K562 (cell line): ENCODE measurements around the gene PRSS38. TPM values are rescaled to one million over a fixed set of nuclear protein-coding genes. Genes with fewer than 3 reads are reported as not detected.
A peak's percentile ranks its signal among the peaks of the same experiment; 100 is the strongest.

Experiments used
- ATAC-seq: fragments of 200-7000 bp; cut with Tn5 transposase; 3 replicates; pipeline ENCODE4 v1.9.1; 2020; ENCODE audit warnings: moderate library complexity
- BruUV-seq: library from RNA; stranded (reverse); fragments of 400-500 nt; replicated peaks from 2 replicates; lab custom pipeline; 2021; lab: Mats Ljungman, UMichigan
- CTCF ChIA-PET: fragments of 300-600 bp; formaldehyde crosslinking; extraction: SDS; loops from one replicate; lab custom pipeline; 2021; ENCODE audit warnings: low intra/inter-chr PET ratio; lab: Yijun Ruan, JAX
- POLR2A ChIA-PET: fragments of 300-600, 350-650 bp; sonication (Branson Sonifier 250); formaldehyde crosslinking; extraction: SDS; loops from one replicate; lab custom pipeline; 2021; ENCODE audit warnings: antibody characterized with exemption, inconsistent platforms; lab: Yijun Ruan, JAX
- DNase-seq, 4 experiments: peaks; one replicate each; pipeline versions ENCODE4 v3.0.0 to v3.0.0-alpha.2; 2011 to 2018; ENCODE audit warnings: low spot score in 3 of 4, mixed read lengths in 3 of 4; ENCODE audit errors: extremely low read depth in 1 of 4
- FAIRE-seq: peaks from 2 replicates; lab custom pipeline; 2011; peaks lifted over from hg19 to GRCh38; lab: Jason Lieb, UNC
- H2AFZ ChIP-seq: 2 replicates; pipeline ENCODE4 v1.6.0; 2011; ENCODE audit warnings: low read depth, low read length, control low read depth, inconsistent platforms
- H3K27ac ChIP-seq: fragments of 200-600 bp; 3 replicates; pipeline ENCODE4 v1.8.0; 2011; ENCODE audit warnings: low read depth, mild to moderate bottlenecking, control low read depth, inconsistent platforms, low read length, moderate library complexity, mixed read lengths; ENCODE audit errors: extremely low read depth
- H3K27me3 ChIP-seq, 2 experiments: fragments of 300-600 bp in 1 of 2; 2 replicates in 1 of 2; 3 replicates in 1 of 2; pipeline versions ENCODE4 v1.6.0 to v1.8.0; 2011; ENCODE audit warnings: inconsistent platforms in 2 of 2, low read length in 2 of 2, mild to moderate bottlenecking in 1 of 2, mixed read lengths in 1 of 2, moderate library complexity in 1 of 2; ENCODE audit not compliant: control insufficient read depth in 2 of 2, insufficient read depth in 2 of 2
- H3K36me3 ChIP-seq: fragments of 300-600 bp; 3 replicates; pipeline ENCODE4 v1.8.0; 2011; ENCODE audit warnings: mild to moderate bottlenecking, low read length, inconsistent platforms; ENCODE audit not compliant: control insufficient read depth, insufficient read depth
- H3K4me1 ChIP-seq, 2 experiments: fragments of 200-600 bp in 1 of 2; replicated peaks in 1 of 2; 2 replicates in 1 of 2; 3 replicates in 1 of 2; pipeline versions ENCODE4 v1.5.1 to v1.8.0; 2011; ENCODE audit warnings: inconsistent platforms in 2 of 2, low read length in 2 of 2, mild to moderate bottlenecking in 1 of 2, mixed read lengths in 1 of 2, moderate library complexity in 1 of 2; ENCODE audit not compliant: control insufficient read depth in 2 of 2, insufficient read depth in 2 of 2
- H3K4me2 ChIP-seq: 2 replicates; pipeline ENCODE4 v1.6.1; 2011; ENCODE audit warnings: low read length, control low read depth, inconsistent platforms, mixed read lengths; ENCODE audit not compliant: insufficient read depth
- H3K4me3 ChIP-seq: fragments of 200-600 bp; sonication (generic), shearing (Covaris generic); 2 replicates; pipeline ENCODE4 v1.5.1; 2016; ENCODE audit warnings: control low read depth, inconsistent platforms
- H3K79me2 ChIP-seq: fragments of 200-600 bp; 3 replicates; pipeline ENCODE4 v1.8.0; 2011; ENCODE audit warnings: low read length, inconsistent platforms; ENCODE audit not compliant: control insufficient read depth, insufficient read depth
- H3K9ac ChIP-seq, 2 experiments: 2 replicates each; pipeline versions ENCODE4 v1.6.0 to v1.6.1; 2011; ENCODE audit warnings: low read depth in 2 of 2, low read length in 2 of 2, control low read depth in 1 of 2, inconsistent platforms in 1 of 2, mild to moderate bottlenecking in 1 of 2, mixed read lengths in 1 of 2; ENCODE audit not compliant: insufficient read depth in 1 of 2
- H3K9me1 ChIP-seq: one replicate; pipeline ENCODE4 v1.6.0; 2011; ENCODE audit warnings: inconsistent platforms, mild to moderate bottlenecking, low read length, moderate library complexity; ENCODE audit not compliant: control insufficient read depth, insufficient read depth
- H3K9me3 ChIP-seq: replicated peaks from 2 replicates; pipeline ENCODE4 v1.5.1; 2011; ENCODE audit warnings: low read depth, low read length, inconsistent platforms; ENCODE audit not compliant: control insufficient read depth, insufficient read depth
- H4K20me1 ChIP-seq: replicated peaks from 2 replicates; pipeline ENCODE4 v1.6.1; 2011; ENCODE audit warnings: low read length, inconsistent platforms, mixed read lengths; ENCODE audit not compliant: control insufficient read depth, insufficient read depth
- CREB1 ChIP-seq, 2 experiments: sonication (generic) in 1 of 2; formaldehyde crosslinking in 1 of 2; IDR thresholded peaks; 2 replicates each; pipeline versions ENCODE4 v1.6.1 to v1.8.0; 2012 to 2022; ENCODE audit warnings: inconsistent platforms in 1 of 2, mild to moderate bottlenecking in 1 of 2, missing genetic modification reagents in 1 of 2, moderate library complexity in 1 of 2
- DPF2 ChIP-seq: fragments of 450-650 bp; IDR thresholded peaks from 2 replicates; pipeline ENCODE4 v1.6.1; 2016
- EGR1 ChIP-seq: fragments of 450-650 bp; conservative IDR thresholded peaks from 2 replicates; pipeline ENCODE4 v1.6.1; 2017; ENCODE audit warnings: mild to moderate bottlenecking
- FOXA1 ChIP-seq: fragments of 450-650 bp; IDR thresholded peaks from 2 replicates; pipeline ENCODE4 v1.6.1; 2016; ENCODE audit warnings: mild to moderate bottlenecking, borderline replicate concordance
- JUNB ChIP-seq: fragments of 450-650 bp; formaldehyde crosslinking; conservative IDR thresholded peaks from 2 replicates; pipeline ENCODE4 v1.4.0; 2020; ENCODE audit warnings: mild to moderate bottlenecking
- NFE2L1 ChIP-seq: fragments of 450-650 bp; IDR thresholded peaks from 2 replicates; pipeline ENCODE4 v1.6.1; 2016; ENCODE audit warnings: missing genetic modification characterization, low read depth, mild to moderate bottlenecking, missing compliant biosample characterization, moderate library complexity, borderline replicate concordance
- PML ChIP-seq: IDR thresholded peaks from 2 replicates; pipeline ENCODE4 v1.6.1; 2012; ENCODE audit warnings: low read length, inconsistent platforms
- RBBP5 ChIP-seq: fragments of 200-600 bp; sonication (generic); IDR thresholded peaks from 2 replicates; pipeline ENCODE4 v1.6.1; 2012; ENCODE audit warnings: borderline replicate concordance, mild to moderate bottlenecking, low read length, control low read depth, inconsistent platforms; ENCODE audit not compliant: insufficient read depth, poor library complexity, severe bottlenecking
- SOX6 ChIP-seq: fragments of 450-650 bp; IDR thresholded peaks from 2 replicates; pipeline ENCODE4 v1.6.1; 2014; ENCODE audit warnings: mild to moderate bottlenecking
- U2AF1 ChIP-seq: fragments of 200-400 bp; formaldehyde crosslinking; optimal IDR thresholded peaks from 2 replicates; pipeline ENCODE3; 2017; ENCODE audit warnings: mild to moderate bottlenecking, low read depth, low read length, moderate library complexity
- ZC3H11A ChIP-seq: IDR thresholded peaks from 2 replicates; pipeline ENCODE4 v1.6.1; 2012; ENCODE audit warnings: low read depth, low read length, improper control_type of control experiment
- ZNF561 ChIP-seq: fragments of 450-650 bp; formaldehyde crosslinking; conservative IDR thresholded peaks from 2 replicates; pipeline ENCODE4 v1.4.0; 2020; ENCODE audit warnings: mild to moderate bottlenecking, moderate library complexity
- WGBS: fragments of 100-300 bp; shearing (Covaris generic); methylation state at CpG from one replicate; pipeline ENCODE4 v1.1.6; 2016; ENCODE audit warnings: low coverage, mixed read lengths; ENCODE audit not compliant: insufficient coverage; ENCODE audit errors: missing lambda C conversion rate; 5-methylcytosine and 5-hydroxymethylcytosine counted together
- in situ Hi-C: fragments of 300-500 bp; cut with MboI; formaldehyde crosslinking; loops from 4 replicates; pipeline ENCODE4 v1.15.0; 2018; ENCODE audit warnings: inconsistent platforms, mixed read lengths
- intact Hi-C: fragments of 100-400 bp; cut with micrococcal nuclease; formaldehyde crosslinking; loops from 2 replicates; pipeline ENCODE4 v1.14.2; 2022
- polyA plus RNA-seq, 8 experiments: library from polyadenylated mRNA; depleted of rRNA in 4 of 8; stranded (reverse) in 5 of 8; unstranded in 3 of 8; fragments of >200 nt; fragmentation: Nextera tagmentation in 2 of 8; fragmentation: Illumina TruSeq in 1 of 8; extraction: Ambion mirVana in 2 of 8; extraction: Trizol in 1 of 8; gene quantifications; 2 replicates each; pipeline versions ENCODE4 v1.2.1 to v1.2.3, GENCODE V29; 2011 to 2014; ENCODE audit warnings: inconsistent platforms in 1 of 8, missing spikeins in 1 of 8
- total RNA-seq, 7 experiments: library from RNA; depleted of rRNA in 6 of 7; stranded (reverse); fragments of >200 nt in 6 of 7; fragmentation: Illumina TruSeq in 2 of 7; extraction: Trizol in 2 of 7; gene quantifications; 2 replicates each; pipeline versions ENCODE4 v1.2.1 to v1.2.3, GENCODE V29; 2011 to 2021; ENCODE audit warnings: low replicate concordance in 1 of 7
- TF ChIP-seq, protein P1 (sequence below): fragments of 250-450 bp; sonication (Bioruptor Pico); IDR thresholded peaks from 2 replicates; pipeline ENCODE4 v1.5.0; 2021; ENCODE audit warnings: mild to moderate bottlenecking, moderate library complexity
- TF ChIP-seq, protein P2 (sequence below): fragments of 250-450 bp; sonication (Bioruptor Pico); IDR thresholded peaks from 2 replicates; pipeline ENCODE4 v1.4.0; 2020; ENCODE audit warnings: borderline replicate concordance
- TF ChIP-seq, protein P3 (sequence below): fragments of 450-650 bp; IDR thresholded peaks from 2 replicates; pipeline ENCODE4 v1.6.1; 2016; ENCODE audit warnings: missing biosample characterization, missing genetic modification characterization

Gene PRSS38
- total and polyA plus RNA-seq, 9 of the 15 experiments (the other 6 are each of a cell fraction or from before 2014, with no cell fraction given), result 0.09 to 0.14 TPM; not detected in 7

DNA sequence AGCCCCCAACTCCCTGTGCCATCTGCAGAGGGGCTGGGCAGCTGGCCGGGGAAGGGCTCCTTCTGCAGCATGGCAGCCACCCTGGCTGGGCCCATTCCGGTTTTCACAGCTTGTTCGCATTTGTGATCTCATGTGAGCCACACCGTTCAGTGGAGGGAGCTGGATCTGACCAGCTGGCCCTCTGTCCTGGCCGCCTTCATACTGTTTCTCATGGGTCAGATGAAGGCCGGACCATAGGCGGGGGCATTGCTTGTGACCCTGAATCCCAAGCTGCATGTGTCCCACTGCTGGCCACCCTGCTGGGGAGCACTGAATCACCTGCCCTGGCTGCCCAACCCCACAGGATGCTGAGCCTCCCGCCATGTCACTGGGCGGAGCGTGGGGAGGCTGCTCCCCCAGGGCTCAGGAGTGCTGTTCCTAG is 36.4 kb upstream of the PRSS38 start:
- Histone ChIP-seq H3K27me3 (no peaks in the 10 kb centered on the region), H3K9me1 (no peaks in the 10 kb centered on the region), H3K4me1 (peaks cover 0 to 11% of the 10 kb centered on the region in 2 experiments; a peak in 1 of 5 replicates), H3K27ac (no peak overlapping the region), H3K4me2 (no peak overlapping the region), H3K79me2 (no peaks in the 10 kb centered on the region), H3K9me3 (no peaks in the 10 kb centered on the region), H4K20me1 (peaks cover 6% of the 10 kb centered on the region; the same call in 1 of the 2 replicates), H3K9ac (peak overlapping the region in 1 of 2 experiments; percentile 32; a peak in 1 of 4 replicates), H3K4me3 (no peak overlapping the region), H3K36me3 (peaks cover 30% of the 10 kb centered on the region; the same call in 2 of the 3 replicates), H2AFZ (no peak overlapping the region)
- CTCF ChIA-PET, result no interaction called here
- no peak for DNase-seq
- intact Hi-C loops (no loop called here), in situ Hi-C loops (no loop called here)
- no peak for FAIRE-seq
- no peak for ATAC-seq
- no TSS peak for BruUV-seq
- WGBS, result 86% methylated on average over 10 of the region's 10 CpGs
- POLR2A ChIA-PET, result interaction anchor here (0.6 to 1.3 kb wide), 2 partner anchors 9 to 16 kb away, joined by 3 to 5 read pairs; no protein-coding TSS in a partner anchor
- TF ChIP-seq, protein P1, sequence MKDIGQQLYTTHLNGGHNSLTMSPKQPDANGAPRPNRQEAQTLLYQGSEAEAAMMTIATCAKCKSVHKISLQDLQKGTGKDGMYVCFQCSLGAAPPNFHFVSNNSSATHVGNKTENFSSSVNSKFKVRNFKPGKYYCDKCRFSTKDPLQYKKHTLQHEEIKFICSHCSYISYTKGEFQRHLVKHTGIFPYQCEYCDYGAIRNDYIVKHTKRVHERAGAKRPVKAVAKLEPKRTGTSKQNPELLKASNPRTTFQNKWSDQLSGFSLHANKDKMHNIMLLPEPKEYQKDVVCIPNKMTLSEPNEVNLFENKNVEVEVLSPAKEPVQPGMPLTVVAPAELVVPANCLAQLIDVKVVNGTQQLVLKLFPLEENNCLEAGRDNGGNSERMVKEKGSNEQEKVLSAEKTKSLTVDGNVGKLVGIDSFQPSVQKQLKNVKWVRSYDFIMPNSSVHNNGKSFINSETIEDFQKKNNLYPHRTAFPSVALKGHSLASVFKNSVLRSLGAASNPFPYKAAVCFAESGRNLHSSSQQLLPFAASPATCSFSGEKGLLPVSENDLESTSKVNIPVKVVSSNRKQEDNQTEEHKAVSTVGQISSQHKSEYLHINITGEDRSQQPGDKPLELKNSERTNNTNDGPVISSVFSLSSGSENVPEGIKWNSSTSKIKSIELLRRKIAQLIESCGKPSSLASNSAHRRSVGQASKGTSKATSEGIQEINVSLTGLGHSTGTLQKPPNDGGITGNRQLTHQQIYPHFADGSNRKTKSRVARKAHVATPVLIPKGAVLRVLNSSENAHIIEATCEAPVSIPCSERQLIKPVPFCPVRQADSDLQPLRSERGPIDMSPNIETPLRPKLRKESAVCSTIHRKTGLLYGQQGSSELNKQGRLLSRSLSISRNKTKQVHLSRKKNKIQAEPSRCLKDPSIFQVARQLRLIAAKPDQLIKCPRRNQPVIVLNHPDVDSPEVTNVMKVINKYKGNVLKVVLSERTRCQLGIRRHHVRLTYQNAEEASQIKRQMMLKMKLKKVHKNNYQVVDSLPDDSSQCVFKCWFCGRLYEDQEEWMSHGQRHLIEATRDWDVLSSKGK (CRISPR knock-in tag), result no peak
- TF ChIP-seq NFE2L1 (tag) (no peak), PML (no peak), SOX6 (no peak), DPF2 (no peak), ZC3H11A (no peak), FOXA1 (no peak), JUNB (CRISPR knock-in tag) (no peak), EGR1 (no peak), ZNF561 (CRISPR knock-in tag) (no peak), RBBP5 (no peak), CREB1 (IDR thresholded peaks at IDR 0.05) (no peak), CREB1 (CRISPR knock-in tag; IDR thresholded peaks at IDR 0.05) (no peak), U2AF1 (no peak)
- TF ChIP-seq, protein P2, sequence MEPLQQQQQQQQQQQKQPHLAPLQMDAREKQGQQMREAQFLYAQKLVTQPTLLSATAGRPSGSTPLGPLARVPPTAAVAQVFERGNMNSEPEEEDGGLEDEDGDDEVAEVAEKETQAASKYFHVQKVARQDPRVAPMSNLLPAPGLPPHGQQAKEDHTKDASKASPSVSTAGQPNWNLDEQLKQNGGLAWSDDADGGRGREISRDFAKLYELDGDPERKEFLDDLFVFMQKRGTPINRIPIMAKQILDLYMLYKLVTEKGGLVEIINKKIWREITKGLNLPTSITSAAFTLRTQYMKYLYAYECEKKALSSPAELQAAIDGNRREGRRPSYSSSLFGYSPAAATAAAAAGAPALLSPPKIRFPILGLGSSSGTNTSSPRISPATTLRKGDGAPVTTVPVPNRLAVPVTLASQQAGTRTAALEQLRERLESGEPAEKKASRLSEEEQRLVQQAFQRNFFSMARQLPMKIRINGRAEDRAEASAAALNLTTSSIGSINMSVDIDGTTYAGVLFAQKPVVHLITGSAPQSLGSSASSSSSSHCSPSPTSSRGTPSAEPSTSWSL (CRISPR knock-in tag), result no peak
- TF ChIP-seq, protein P3, sequence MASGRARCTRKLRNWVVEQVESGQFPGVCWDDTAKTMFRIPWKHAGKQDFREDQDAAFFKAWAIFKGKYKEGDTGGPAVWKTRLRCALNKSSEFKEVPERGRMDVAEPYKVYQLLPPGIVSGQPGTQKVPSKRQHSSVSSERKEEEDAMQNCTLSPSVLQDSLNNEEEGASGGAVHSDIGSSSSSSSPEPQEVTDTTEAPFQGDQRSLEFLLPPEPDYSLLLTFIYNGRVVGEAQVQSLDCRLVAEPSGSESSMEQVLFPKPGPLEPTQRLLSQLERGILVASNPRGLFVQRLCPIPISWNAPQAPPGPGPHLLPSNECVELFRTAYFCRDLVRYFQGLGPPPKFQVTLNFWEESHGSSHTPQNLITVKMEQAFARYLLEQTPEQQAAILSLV (tag), result no peak
